SK-N-SH treated with all-trans-retinoic acid at 6 μM for 48 hours (cell line): ENCODE data around the gene TRAF6.

Experiments used
- BACH2 ChIP-seq: fragments of 250-450 bp; sonication (Bioruptor Pico); IDR thresholded peaks from 2 replicates; pipeline ENCODE4 v1.9.0; 2021; ENCODE audit warnings: mild to moderate bottlenecking, borderline replicate concordance
- ESRRG ChIP-seq: fragments of 250-450 bp; sonication (Bioruptor Pico); IDR thresholded peaks from 2 replicates; pipeline ENCODE4 v1.6.1; 2021; ENCODE audit warnings: mild to moderate bottlenecking
- TF ChIP-seq, protein P1 (sequence below): fragments of 250-450 bp; sonication (Bioruptor Pico); IDR thresholded peaks from 2 replicates; pipeline ENCODE4 v1.8.0; 2020; ENCODE audit warnings: mild to moderate bottlenecking, moderate library complexity, borderline replicate concordance

GRCh38 chr11:36455658-36456111, 54.4 kb downstream of the TRAF6 start:
- TF ChIP-seq, protein P1, sequence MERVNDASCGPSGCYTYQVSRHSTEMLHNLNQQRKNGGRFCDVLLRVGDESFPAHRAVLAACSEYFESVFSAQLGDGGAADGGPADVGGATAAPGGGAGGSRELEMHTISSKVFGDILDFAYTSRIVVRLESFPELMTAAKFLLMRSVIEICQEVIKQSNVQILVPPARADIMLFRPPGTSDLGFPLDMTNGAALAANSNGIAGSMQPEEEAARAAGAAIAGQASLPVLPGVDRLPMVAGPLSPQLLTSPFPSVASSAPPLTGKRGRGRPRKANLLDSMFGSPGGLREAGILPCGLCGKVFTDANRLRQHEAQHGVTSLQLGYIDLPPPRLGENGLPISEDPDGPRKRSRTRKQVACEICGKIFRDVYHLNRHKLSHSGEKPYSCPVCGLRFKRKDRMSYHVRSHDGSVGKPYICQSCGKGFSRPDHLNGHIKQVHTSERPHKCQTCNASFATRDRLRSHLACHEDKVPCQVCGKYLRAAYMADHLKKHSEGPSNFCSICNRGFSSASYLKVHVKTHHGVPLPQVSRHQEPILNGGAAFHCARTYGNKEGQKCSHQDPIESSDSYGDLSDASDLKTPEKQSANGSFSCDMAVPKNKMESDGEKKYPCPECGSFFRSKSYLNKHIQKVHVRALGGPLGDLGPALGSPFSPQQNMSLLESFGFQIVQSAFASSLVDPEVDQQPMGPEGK: no peak
- TF ChIP-seq ESRRG (CRISPR knock-in tag) (no peak), BACH2 (no peak)
